Activated CD4-positive, CD25-positive, alpha-beta regulatory T cell treated with anti-CD3 and anti-CD28 coated beads, Interleukin-2, amount 50 U/mL, for 24 hours (primary cell): ENCODE results near the gene HOXA11.
A peak's percentile ranks its signal among the peaks of the same experiment; 100 is the strongest.

ENCODE experiments used
- ATAC-seq, 2 donors: fragments of 150-1000 bp; cut with Tn5 transposase; one replicate each; pipeline ENCODE4 v1.10.0; 2021; ENCODE audit warnings: mild to moderate bottlenecking in 1 of 2, moderate library complexity in 1 of 2

The HOXA11 gene

GRCh38 chr7:27157702-27158431 lies 27.2 kb downstream of the HOXA11 start:
- ATAC-seq: no peak

GRCh38 chr7:27156916-27157701 lies 27.9 kb downstream of the HOXA11 start:
- ATAC-seq: no peak

- no peak for ATAC-seq
These were observed 28.5 kb downstream of the HOXA11 start, which contains the start of gene HOXA7 for GRCh38 chr7:27156508-27156898. TSS of gene HOXA7 (minus strand) at chr7:27156675. CDS start at chr7:27156545, 130 bp downstream.

- no peak for ATAC-seq
These were observed 29.1 kb downstream of the HOXA11 start for GRCh38 chr7:27155816-27156507.

- ATAC-seq: no peak
These were observed 29.9 kb downstream of the HOXA11 start for GRCh38 chr7:27154901-27155815.

GRCh38 chr7:27154369-27154768 lies 30.7 kb downstream of the HOXA11 start:
- ATAC-seq: no peak

- ATAC-seq: no peak
These were observed 31.5 kb downstream of the HOXA11 start for GRCh38 chr7:27153526-27153925.

- no peak for ATAC-seq
These were observed 32.1 kb downstream of the HOXA11 start for GRCh38 chr7:27152816-27153442.

- no peak for ATAC-seq
These were observed 32.9 kb downstream of the HOXA11 start, which contains the start of gene HOXA3 for GRCh38 chr7:27151931-27152815. TSS of gene HOXA3 (minus strand) at chr7:27152583. CDS start at chr7:27110640, 41,943 bp downstream.

- ATAC-seq: no peak
These were observed 33.6 kb downstream of the HOXA11 start for GRCh38 chr7:27151341-27151930.

- ATAC-seq: peak; percentile 81 to 85
These were observed 34.3 kb downstream of the HOXA11 start for GRCh38 chr7:27150568-27151340.

GRCh38 chr7:27149842-27150567 lies 35.0 kb downstream of the HOXA11 start:
- ATAC-seq: no peak

GRCh38 chr7:27148756-27149641 lies 36.0 kb downstream of the HOXA11 start:
- ATAC-seq: no peak

- no peak for ATAC-seq
These were observed 36.8 kb downstream of the HOXA11 start for GRCh38 chr7:27148031-27148755.

- no peak for ATAC-seq
These were observed 37.6 kb downstream of the HOXA11 start, which contains the start of gene HOXA6 for GRCh38 chr7:27147199-27148030. TSS of gene HOXA6 (minus strand) at chr7:27147774. CDS start at chr7:27147749, 25 bp downstream.
